HG02623 (cell line): ENCODE measurements around the gene GMNN.
"Not testable (repeated sequence)": the region's sequence is repeated elsewhere in the genome, so short reads cannot be mapped to it uniquely, and the experiment has no call there.

Experiments
- ATAC-seq: cut with Tn5 transposase; IDR thresholded peaks from one replicate; pipeline ENCODE4 v1.9.1; 2021; ENCODE audit warnings: moderate library complexity; ENCODE audit not compliant: unreplicated experiment

GMNN gene

GRCh38 chr6:24774696-24775519 is at the start of gene GMNN:
Gene GMNN (plus strand): TSS chr6:24774937. CDS start chr6:24777247, 2,310 bp downstream.
- peak; percentile 94 for ATAC-seq

DNA sequence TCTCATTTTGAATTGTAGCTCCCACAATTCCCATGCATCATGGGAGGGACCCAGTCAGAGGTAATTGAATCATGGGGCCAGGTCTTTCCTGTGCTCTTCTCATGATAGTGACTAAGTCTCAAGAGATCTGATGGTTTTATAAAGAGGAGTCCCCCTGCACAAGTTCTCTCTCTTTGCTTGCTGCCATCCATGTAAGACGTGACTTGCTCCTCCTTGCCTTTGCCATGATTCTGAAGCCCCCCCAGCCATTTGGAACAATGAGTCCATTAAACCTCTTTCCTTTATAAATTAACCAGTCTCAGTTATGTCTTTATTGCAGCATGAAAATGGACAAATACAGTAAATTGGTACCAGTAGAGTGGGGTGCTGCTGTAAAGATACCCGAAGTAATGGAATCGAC is 44.1 kb upstream of the GMNN start:
- ATAC-seq = not testable (repeated sequence)

DNA sequence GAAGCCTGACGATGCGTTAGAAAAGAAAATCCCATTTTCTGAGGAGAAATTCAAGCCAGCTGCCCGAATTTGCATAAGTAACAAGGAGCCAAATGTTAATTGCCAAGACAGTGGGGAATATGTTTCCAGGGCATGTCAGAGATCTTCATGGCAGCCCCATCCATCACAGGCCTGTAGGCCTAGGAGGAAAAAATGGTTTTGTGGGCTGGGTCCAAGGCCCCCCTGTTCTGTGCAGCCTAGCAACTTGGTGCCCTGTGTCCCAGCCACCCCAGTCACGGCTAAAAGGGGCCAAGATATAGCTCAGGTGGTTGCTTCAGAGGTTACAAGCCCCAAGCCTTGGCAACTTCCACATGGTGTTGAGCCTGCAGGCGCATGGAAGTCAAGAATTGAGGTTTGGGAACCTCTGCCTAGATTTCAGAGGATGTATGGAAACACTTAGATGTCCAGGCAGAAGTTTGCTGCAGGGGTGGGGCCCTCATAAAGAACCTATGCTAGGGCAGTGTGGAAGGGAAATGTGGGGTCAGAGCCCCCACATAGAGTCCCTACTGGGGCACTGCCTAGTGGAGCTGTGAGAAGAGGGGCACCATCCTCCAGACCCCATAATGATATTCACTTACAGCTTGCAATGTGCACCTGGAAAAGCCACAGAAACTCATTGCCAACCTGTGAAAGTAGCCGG is 43.1 kb upstream of the GMNN start:
- ATAC-seq = not testable (repeated sequence)

GRCh38 chr6:24734166-24734565 is 40.6 kb upstream of the GMNN start:
- ATAC-seq = no peak

GRCh38 chr6:24734710-24735109 is 40.0 kb upstream of the GMNN start:
- ATAC-seq = not testable (repeated sequence)

GRCh38 chr6:24738741-24739140 is 36.0 kb upstream of the GMNN start:
- ATAC-seq = no peak

GRCh38 chr6:24740861-24741260 is 33.9 kb upstream of the GMNN start:
- no peak for ATAC-seq

DNA sequence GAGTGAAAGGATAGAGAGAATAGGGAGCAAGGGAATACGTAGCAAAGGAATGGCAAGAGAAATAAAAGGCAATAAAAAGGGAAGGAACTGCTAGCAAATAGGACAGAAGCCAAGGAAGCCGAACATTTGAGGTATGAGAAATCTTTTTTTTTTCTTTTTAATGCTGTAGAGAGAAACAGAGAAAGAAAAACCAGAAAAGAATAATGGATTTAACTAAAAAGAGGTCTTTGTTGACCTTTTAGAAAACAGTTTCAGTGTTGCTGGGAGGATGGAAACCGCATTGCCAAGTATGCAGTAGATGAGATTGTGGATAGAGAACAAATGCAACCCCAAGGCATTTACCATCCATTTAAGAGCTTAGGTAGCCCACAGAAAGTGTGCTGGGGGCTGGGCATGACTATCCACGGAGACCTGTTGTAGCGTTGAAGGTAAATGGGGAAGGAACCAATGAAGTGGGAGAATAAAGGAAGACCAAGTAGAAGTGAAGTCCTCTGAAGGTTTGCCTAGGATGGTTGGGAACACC is 32.5 kb upstream of the GMNN start:
- ATAC-seq = no peak

DNA sequence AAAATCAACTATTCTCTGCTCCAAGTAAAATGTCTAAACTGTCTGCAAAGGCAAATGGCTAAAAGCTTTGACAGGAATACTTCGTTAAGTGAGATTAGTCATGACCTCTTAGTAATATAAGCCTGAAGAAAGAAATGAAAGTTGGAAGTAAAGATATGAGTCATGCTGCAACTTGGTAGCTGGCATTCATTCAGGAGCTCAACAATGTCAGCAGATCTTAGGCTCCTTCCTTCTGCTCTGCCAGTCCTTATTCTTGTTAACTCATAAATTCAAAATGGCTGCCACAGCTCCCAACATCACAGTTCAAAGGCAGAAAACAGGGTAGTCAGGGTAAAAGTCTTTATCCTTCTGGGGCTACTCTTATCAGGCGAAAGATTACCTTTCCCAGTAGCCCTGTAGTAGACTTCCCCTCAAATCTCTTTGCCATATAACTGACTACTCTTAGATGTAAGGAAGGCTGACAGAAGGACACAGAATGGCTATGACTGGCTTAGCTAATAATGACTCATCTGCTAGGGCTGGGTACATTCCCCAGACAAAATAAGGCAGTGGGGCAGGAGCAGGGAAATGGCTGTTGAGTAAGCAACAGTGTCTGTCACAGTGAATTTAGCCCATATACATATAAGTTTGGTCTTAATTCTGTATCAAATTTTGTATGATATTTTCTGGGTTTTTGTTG is 31.3 kb upstream of the GMNN start:
- ATAC-seq = peak; percentile 86

GRCh38 chr6:24743944-24744335 is 30.8 kb upstream of the GMNN start:
- ATAC-seq = no peak

DNA sequence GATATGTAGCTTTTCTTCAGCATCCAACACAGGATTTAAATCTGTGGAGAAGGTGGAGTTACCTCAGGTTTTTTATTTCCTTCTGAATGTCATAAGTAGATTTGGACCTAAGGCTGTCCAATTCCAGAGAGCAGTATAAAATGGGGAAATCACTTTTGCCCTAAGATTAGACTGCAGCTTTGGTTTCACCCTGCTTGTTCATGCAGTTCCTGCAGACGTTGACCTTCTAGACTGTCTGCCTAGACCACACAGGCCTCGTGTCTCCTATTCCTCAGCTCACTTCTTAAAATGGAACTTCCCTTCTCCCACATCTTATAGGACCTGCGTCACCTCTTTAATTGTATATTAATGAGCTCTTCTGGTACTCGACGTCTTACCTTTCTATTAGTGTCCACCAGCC is 29.8 kb upstream of the GMNN start:
- no peak for ATAC-seq

GRCh38 chr6:24749297-24749696 is 25.4 kb upstream of the GMNN start:
- ATAC-seq = no peak

DNA sequence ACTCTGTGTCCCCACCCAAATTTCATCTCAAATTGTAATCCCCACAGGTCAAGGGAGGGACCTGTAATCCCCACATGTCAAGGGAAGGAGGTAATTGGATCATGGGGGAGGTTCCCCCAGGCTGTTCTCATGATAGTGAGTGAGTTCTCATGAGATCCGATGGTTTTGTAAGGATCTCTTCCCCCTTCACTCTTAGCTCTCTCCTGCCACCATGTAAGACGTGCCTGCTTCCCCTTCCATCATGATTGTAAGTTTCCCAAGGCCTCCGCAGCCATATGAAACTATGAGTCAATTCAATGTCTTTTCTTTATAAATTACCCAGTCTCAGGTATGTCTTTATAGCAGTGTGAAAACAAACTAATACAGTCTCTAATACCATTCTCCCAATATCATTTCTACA is 23.9 kb upstream of the GMNN start:
- ATAC-seq = not testable (repeated sequence)

- ATAC-seq = no peak
Observed at GRCh38 chr6:24752503-24752902, 22.2 kb upstream of the GMNN start.

DNA sequence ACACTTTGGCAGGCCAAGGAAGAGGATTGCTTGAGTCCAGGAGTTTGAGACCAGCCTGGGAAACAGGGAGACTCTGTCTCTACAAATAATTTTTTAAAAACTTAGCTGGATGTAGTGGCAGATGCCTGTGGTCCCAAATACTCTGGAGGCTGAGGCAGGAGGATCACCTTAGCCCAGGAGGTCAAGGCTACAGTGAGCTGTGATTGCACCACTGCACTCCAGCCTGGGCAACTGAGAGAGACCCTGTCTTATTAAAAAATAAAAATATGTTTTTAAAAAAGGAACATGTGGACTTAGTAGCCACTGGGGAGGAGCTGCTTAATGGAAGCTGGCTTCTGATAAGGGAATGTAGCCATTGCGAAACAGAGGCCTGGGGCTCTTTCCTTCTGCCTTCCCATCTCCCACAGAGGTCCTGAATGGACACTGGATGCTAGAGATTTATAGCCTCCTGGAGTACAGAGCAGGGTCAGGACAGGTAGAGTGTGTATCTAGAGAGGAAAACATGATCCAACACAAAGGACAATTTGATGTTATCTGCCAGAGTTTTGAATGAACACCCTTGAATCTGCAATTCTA is 21.7 kb upstream of the GMNN start:
- ATAC-seq = no peak

GRCh38 chr6:24753545-24753944 is 21.2 kb upstream of the GMNN start:
- ATAC-seq = no peak

- not testable (repeated sequence) for ATAC-seq
Observed at GRCh38 chr6:24754378-24754777, 20.4 kb upstream of the GMNN start.

- ATAC-seq = no peak
Observed at GRCh38 chr6:24755279-24755678, 19.5 kb upstream of the GMNN start.

GRCh38 chr6:24757611-24758010 is 17.1 kb upstream of the GMNN start:
- no peak for ATAC-seq

GRCh38 chr6:24759718-24760117 is 15.0 kb upstream of the GMNN start:
- no peak for ATAC-seq

DNA sequence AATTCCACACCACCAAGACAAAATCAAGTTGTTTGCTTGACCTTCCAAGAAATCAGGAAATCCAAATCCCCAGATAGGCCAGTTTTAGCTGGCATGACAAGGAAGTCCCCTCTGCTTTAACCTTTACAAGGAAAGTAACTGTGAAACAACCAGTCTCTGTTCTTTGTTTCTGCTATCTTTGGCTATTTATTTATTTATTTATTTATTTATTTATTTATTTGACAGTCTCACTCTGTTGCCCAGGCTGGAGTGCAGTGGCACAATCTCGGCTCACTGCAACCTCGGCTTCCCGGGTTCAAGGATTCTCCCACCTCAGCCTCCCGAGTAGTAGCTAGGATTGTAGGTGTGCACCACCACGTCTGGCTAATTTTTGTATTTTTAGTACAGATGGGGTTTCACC is 14.5 kb upstream of the GMNN start:
- no peak for ATAC-seq
